Measurements from ENCODE around the gene GATA3.

Gene GATA3

GRCh38 chr10:8064436-8064835 is 9.9 kb downstream of the GATA3 start:
- DNase-seq (ENCODE audit: low spot score), result no peak

GRCh38 chr10:8065651-8066050 is 11.2 kb downstream of the GATA3 start:
- no peak for DNase-seq (ENCODE audit: low spot score)

GRCh38 chr10:8066124-8066523 is 11.6 kb downstream of the GATA3 start:
- DNase-seq (ENCODE audit: low spot score), result no peak

- DNase-seq (ENCODE audit: low spot score), result no peak
These were observed 12.3 kb downstream of the GATA3 start for GRCh38 chr10:8066797-8067196.

GRCh38 chr10:8069108-8069507 is 14.6 kb downstream of the GATA3 start:
- no peak for DNase-seq (ENCODE audit: low spot score)

GRCh38 chr10:8069627-8070026 is 15.1 kb downstream of the GATA3 start:
- no peak for DNase-seq (ENCODE audit: low spot score)

GRCh38 chr10:8070440-8070839 is 16.0 kb downstream of the GATA3 start:
- no peak for DNase-seq (ENCODE audit: low spot score)

GRCh38 chr10:8071006-8071405 is 16.5 kb downstream of the GATA3 start:
- DNase-seq (ENCODE audit: low spot score), result no peak

- DNase-seq (ENCODE audit: low spot score), result no peak
These were observed 17.2 kb downstream of the GATA3 start for GRCh38 chr10:8071666-8072065.

- no peak for DNase-seq (ENCODE audit: low spot score)
These were observed 17.7 kb downstream of the GATA3 start for GRCh38 chr10:8072211-8072610.

- DNase-seq (ENCODE audit: low spot score), result no peak
These were observed 19.4 kb downstream of the GATA3 start for GRCh38 chr10:8073691-8074416.

- no peak for DNase-seq (ENCODE audit: low spot score)
These were observed 20.4 kb downstream of the GATA3 start for GRCh38 chr10:8074881-8075280.

GRCh38 chr10:8075282-8076260 is 21.1 kb downstream of the GATA3 start:
- DNase-seq (ENCODE audit: low spot score), result no peak

- no peak for DNase-seq (ENCODE audit: low spot score)
These were observed 22.4 kb downstream of the GATA3 start for GRCh38 chr10:8076933-8077332.

GRCh38 chr10:8078027-8078426 is 23.5 kb downstream of the GATA3 start:
- no peak for DNase-seq (ENCODE audit: low spot score)

GRCh38 chr10:8079126-8079525 is 24.6 kb downstream of the GATA3 start:
- DNase-seq (ENCODE audit: low spot score), result no peak

- no peak for DNase-seq (ENCODE audit: low spot score)
These were observed 30.3 kb downstream of the GATA3 start for GRCh38 chr10:8084799-8085198.

- DNase-seq (ENCODE audit: low spot score), result no peak
These were observed 30.8 kb downstream of the GATA3 start for GRCh38 chr10:8085251-8085650.

- DNase-seq (ENCODE audit: low spot score), result no peak
These were observed 31.8 kb downstream of the GATA3 start for GRCh38 chr10:8086315-8086714.

- no peak for DNase-seq (ENCODE audit: low spot score)
These were observed 34.0 kb downstream of the GATA3 start for GRCh38 chr10:8088504-8088903.

- no peak for DNase-seq (ENCODE audit: low spot score)
These were observed 37.9 kb downstream of the GATA3 start for GRCh38 chr10:8092428-8092827.

- DNase-seq (ENCODE audit: low spot score), result no peak
These were observed 41.5 kb downstream of the GATA3 start for GRCh38 chr10:8095959-8096358.

GRCh38 chr10:8096931-8097330 is 42.4 kb downstream of the GATA3 start:
- DNase-seq (ENCODE audit: low spot score), result no peak

Measured in hepatic stellate cell (primary cell).